MM.1S (cell line): ENCODE measurements around the gene RTN4RL1.

Experiments
- DNase-seq: peaks from one replicate; pipeline ENCODE4 v3.0.0-alpha.2; 2015
- H2AFZ ChIP-seq: fragments of 300-600 bp; sonication (generic); 2 replicates; pipeline ENCODE4 v1.6.0; 2016; ENCODE audit warnings: antibody characterized with exemption, low read length
- H3F3A ChIP-seq: fragments of 300-600 bp; sonication (generic); 2 replicates; pipeline ENCODE4 v1.6.1; 2016; ENCODE audit warnings: mild to moderate bottlenecking, antibody characterized with exemption, low read length, moderate library complexity, mixed read lengths; ENCODE audit not compliant: insufficient read depth
- H3K27ac ChIP-seq: fragments of 300-600 bp; sonication (generic); 2 replicates; pipeline ENCODE4 v1.5.1; 2016; ENCODE audit warnings: mild to moderate bottlenecking, low read length
- H3K27me3 ChIP-seq: fragments of 300-600 bp; sonication (generic); replicated peaks from 2 replicates; pipeline ENCODE4 v1.6.0; 2016; ENCODE audit warnings: low read length; ENCODE audit not compliant: insufficient read depth
- H3K36me3 ChIP-seq: fragments of 300-600 bp; sonication (generic); replicated peaks from 2 replicates; pipeline ENCODE4 v1.6.1; 2016; ENCODE audit warnings: mild to moderate bottlenecking, low read length, mixed read lengths; ENCODE audit not compliant: insufficient read depth
- H3K4me1 ChIP-seq: fragments of 300-600 bp; sonication (generic); 2 replicates; pipeline ENCODE4 v1.6.1; 2016; ENCODE audit warnings: low read length, mixed read lengths
- H3K4me2 ChIP-seq: fragments of 300-600 bp; sonication (generic); 2 replicates; pipeline ENCODE4 v1.6.0; 2016; ENCODE audit warnings: low read depth, low read length
- H3K4me3 ChIP-seq: fragments of 300-600 bp; sonication (generic); 2 replicates; pipeline ENCODE4 v1.5.1; 2016; ENCODE audit warnings: low read length, mixed read lengths
- H3K79me2 ChIP-seq: fragments of 300-600 bp; sonication (generic); 2 replicates; pipeline ENCODE4 v1.6.1; 2016; ENCODE audit warnings: mixed run types, low read length, mixed read lengths
- H3K9ac ChIP-seq: fragments of 300-600 bp; sonication (generic); 2 replicates; pipeline ENCODE4 v1.6.1; 2016; ENCODE audit warnings: low read length, mixed read lengths
- H3K9me2 ChIP-seq: fragments of 300-600 bp; sonication (generic); replicated peaks from 2 replicates; pipeline ENCODE4 v1.6.1; 2016; ENCODE audit warnings: mild to moderate bottlenecking, low read length, mixed read lengths; ENCODE audit not compliant: insufficient read depth
- H3K9me3 ChIP-seq: fragments of 300-600 bp; sonication (generic); replicated peaks from 2 replicates; pipeline ENCODE4 v1.6.1; 2016; ENCODE audit warnings: mild to moderate bottlenecking, low read length, mixed read lengths; ENCODE audit not compliant: insufficient read depth
- H4K20me1 ChIP-seq: fragments of 300-600 bp; sonication (generic); 2 replicates; pipeline ENCODE4 v1.6.1; 2016; ENCODE audit warnings: mild to moderate bottlenecking, low read length, moderate library complexity, mixed read lengths; ENCODE audit not compliant: insufficient read depth
- CTCF ChIP-seq: fragments of 300-600 bp; sonication (generic); IDR thresholded peaks from 2 replicates; pipeline ENCODE4 v1.5.1; 2016; ENCODE audit warnings: antibody characterized with exemption, low read length, mixed read lengths
- EZH2 ChIP-seq: fragments of 300-600 bp; sonication (generic); optimal IDR thresholded peaks from 2 replicates; pipeline ENCODE3; 2017; ENCODE audit warnings: low read depth, mild to moderate bottlenecking, antibody characterized with exemption, low read length, mixed read lengths
- EZH2phosphoT487 ChIP-seq: fragments of 300-600 bp; sonication (generic); IDR thresholded peaks from 2 replicates; pipeline ENCODE4 v1.6.1; 2018; ENCODE audit warnings: antibody characterized with exemption, low read length

The RTN4RL1 gene

GRCh38 chr17:2059547-2060384, 34.6 kb upstream of the RTN4RL1 start:
- Histone ChIP-seq H3K27ac (no peak overlapping the region), H4K20me1 (no peaks in the 10 kb centered on the region), H3K27me3 (no peaks in the 10 kb centered on the region), H3K4me3 (no peak overlapping the region), H3K9me3 (no peaks in the 10 kb centered on the region), H3F3A (no peaks in the 10 kb centered on the region), H3K9ac (no peak overlapping the region), H3K4me1 (no peaks in the 10 kb centered on the region), H2AFZ (no peak overlapping the region), H3K4me2 (no peak overlapping the region), H3K9me2 (no peaks in the 10 kb centered on the region), H3K79me2 (no peaks in the 10 kb centered on the region), H3K36me3 (no peaks in the 10 kb centered on the region)
- no peak for TF ChIP-seq CTCF
- no peak for TF ChIP-seq EZH2phosphoT487
- TF ChIP-seq EZH2, result no peak
- no peak for DNase-seq

DNA sequence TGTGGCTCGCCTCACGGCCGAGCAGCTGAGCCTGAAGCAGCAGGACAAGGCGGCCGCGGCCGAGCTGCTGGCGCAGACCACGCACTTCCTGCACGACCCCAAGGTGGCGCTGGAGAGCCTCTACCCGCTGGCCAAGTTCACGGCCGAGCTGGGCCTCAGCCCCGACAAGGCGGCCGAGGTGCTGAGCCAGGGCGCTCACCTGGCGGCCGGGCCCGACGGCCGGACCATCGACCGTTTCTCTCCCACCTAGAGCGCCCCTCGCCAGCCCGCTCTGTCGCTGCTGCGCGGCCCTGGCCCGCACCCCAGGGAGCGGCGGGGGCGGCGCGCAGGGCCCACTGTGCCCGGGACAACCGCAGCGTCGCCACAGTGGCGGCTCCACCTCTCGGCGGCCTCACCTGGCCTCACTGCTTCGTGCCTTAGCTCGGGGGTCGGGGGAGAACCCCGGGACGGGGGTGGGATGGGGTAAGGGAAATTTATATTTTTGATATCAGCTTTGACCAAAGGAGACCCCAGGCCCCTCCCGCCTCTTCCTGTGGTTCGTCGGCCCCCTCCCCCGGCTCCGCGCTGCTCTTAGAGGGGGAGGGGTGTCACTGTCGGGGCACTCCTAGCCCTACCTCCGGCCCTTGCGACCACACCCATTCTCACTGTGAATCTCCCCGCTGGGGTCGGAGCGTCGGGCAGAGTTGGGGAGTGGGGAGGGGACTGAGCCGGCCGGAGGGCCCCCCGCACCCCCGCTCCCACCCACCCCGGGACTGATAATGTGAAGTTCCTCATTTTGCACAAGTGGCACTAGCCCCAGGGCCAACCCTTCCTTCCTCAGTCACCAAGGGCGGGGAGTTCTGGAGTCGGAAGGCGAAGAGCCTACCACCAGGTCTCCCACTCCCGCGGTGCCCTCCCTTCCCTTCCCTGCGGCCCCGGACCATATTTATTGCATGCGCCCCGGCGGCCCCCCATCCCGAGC, 33.7 kb upstream of the RTN4RL1 start:
- H3K4me2 ChIP-seq, result no peak overlapping the region
- H3K9me3 ChIP-seq, result no peaks in the 10 kb centered on the region
- DNase-seq, result peak; percentile 62
- TF ChIP-seq EZH2phosphoT487 (no peak), CTCF (peak; percentile 52)
- H3K4me1 ChIP-seq, result peaks cover 5% of the 10 kb centered on the region
- H3K27ac ChIP-seq, result no peak overlapping the region
- H3K9ac ChIP-seq, result no peak overlapping the region
- H3K79me2 ChIP-seq, result no peaks in the 10 kb centered on the region
- H3F3A ChIP-seq, result peaks cover 6% of the 10 kb centered on the region; the same call in 1 of the 2 replicates
- H3K27me3 ChIP-seq, result 0 out of 2 replicates have a peak, but pooled peaks cover 8% of the 10 kb centered on the region
- H3K9me2 ChIP-seq, result no peaks in the 10 kb centered on the region
- H2AFZ ChIP-seq, result no peak overlapping the region
- no peaks in the 10 kb centered on the region for H4K20me1 ChIP-seq
- no peak overlapping the region for H3K4me3 ChIP-seq
- H3K36me3 ChIP-seq, result no peaks in the 10 kb centered on the region

DNA sequence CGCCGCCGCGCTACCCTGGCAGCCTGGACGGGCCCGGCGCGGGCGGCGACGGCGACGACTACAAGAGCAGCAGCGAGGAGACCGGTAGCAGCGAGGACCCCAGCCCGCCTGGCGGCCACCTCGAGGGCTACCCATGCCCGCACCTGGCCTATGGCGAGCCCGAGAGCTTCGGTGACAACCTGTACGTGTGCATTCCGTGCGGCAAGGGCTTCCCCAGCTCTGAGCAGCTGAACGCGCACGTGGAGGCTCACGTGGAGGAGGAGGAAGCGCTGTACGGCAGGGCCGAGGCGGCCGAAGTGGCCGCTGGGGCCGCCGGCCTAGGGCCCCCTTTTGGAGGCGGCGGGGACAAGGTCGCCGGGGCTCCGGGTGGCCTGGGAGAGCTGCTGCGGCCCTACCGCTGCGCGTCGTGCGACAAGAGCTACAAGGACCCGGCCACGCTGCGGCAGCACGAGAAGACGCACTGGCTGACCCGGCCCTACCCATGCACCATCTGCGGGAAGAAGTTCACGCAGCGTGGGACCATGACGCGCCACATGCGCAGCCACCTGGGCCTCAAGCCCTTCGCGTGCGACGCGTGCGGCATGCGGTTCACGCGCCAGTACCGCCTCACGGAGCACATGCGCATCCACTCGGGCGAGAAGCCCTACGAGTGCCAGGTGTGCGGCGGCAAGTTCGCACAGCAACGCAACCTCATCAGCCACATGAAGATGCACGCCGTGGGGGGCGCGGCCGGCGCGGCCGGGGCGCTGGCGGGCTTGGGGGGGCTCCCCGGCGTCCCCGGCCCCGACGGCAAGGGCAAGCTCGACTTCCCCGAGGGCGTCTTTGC, 32.8 kb upstream of the RTN4RL1 start:
- Histone ChIP-seq H3K79me2 (no peaks in the 10 kb centered on the region), H4K20me1 (no peaks in the 10 kb centered on the region), H3K4me3 (no peak overlapping the region), H3K4me2 (no peak overlapping the region), H3K9me2 (no peaks in the 10 kb centered on the region), H2AFZ (no peak overlapping the region), H3K4me1 (peaks cover 8% of the 10 kb centered on the region), H3F3A (peaks cover 10% of the 10 kb centered on the region; the same call in 1 of the 2 replicates), H3K36me3 (no peaks in the 10 kb centered on the region), H3K27me3 (peaks cover 15% of the 10 kb centered on the region), H3K27ac (no peak overlapping the region), H3K9ac (no peak overlapping the region), H3K9me3 (no peaks in the 10 kb centered on the region)
- TF ChIP-seq EZH2phosphoT487, result no peak
- TF ChIP-seq EZH2, result no peak
- TF ChIP-seq CTCF, result no peak
- DNase-seq, result no peak
